ENCODE measurements around the gene CTTN. TPM values are rescaled to one million over a fixed set of nuclear protein-coding genes. Genes with fewer than 3 reads are reported as not detected.
A peak's percentile ranks its signal among the peaks of the same experiment; 100 is the strongest.

The CTTN gene
- total RNA-seq, 1 donor, result 349 TPM

DNA sequence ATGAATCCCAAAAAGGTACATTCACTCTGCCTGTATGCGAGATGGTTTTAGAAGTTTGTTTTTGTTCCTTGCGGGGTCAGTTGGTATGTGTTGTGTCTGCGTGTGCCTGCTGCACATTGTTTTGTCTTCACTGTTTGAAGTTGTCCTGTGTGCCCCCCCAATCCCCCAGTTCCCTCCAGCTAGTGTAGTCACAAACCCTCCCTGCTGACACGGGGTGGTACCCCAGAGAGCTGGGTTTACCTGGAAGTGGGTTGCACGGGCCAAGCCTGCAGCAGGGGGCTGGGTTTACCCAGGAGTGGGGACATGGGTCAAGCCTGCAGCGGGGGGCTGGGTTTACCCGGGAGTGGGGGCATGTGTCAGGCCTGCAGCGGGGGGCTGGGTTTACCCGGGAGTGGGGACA lies 22.2 kb downstream of the CTTN start:
- H3K4me3 ChIP-seq (ENCODE audit: low read depth, low read length), result no peak overlapping the region
- TF ChIP-seq, protein P1, sequence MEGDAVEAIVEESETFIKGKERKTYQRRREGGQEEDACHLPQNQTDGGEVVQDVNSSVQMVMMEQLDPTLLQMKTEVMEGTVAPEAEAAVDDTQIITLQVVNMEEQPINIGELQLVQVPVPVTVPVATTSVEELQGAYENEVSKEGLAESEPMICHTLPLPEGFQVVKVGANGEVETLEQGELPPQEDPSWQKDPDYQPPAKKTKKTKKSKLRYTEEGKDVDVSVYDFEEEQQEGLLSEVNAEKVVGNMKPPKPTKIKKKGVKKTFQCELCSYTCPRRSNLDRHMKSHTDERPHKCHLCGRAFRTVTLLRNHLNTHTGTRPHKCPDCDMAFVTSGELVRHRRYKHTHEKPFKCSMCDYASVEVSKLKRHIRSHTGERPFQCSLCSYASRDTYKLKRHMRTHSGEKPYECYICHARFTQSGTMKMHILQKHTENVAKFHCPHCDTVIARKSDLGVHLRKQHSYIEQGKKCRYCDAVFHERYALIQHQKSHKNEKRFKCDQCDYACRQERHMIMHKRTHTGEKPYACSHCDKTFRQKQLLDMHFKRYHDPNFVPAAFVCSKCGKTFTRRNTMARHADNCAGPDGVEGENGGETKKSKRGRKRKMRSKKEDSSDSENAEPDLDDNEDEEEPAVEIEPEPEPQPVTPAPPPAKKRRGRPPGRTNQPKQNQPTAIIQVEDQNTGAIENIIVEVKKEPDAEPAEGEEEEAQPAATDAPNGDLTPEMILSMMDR (IDR thresholded peaks at IDR 0.05; ENCODE audit: insufficient read depth, low read length), result no peak
- no peak for DNase-seq (ENCODE audit: low read depth)

DNA sequence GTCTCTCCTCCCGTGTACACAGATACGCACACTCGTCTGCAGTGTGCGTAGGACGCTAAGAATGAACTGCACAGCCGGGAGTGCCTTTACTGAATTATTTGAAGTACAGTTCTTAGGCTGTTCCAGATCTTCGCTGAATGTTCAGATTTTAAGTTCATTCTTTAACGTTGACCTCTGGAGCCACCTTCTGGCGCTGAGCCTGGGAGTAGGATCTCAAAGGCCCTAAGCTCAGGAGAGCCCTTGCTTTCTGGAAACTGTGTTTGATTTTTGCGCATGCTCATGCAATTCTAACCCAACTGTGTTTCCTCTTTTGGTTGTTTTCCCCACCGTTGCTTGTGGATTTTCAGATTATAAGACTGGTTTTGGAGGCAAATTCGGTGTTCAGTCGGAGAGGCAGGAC lies 22.8 kb downstream of the CTTN start:
- TF ChIP-seq, protein P1 (IDR thresholded peaks at IDR 0.05; ENCODE audit: insufficient read depth, low read length), result no peak
- no peak for DNase-seq (ENCODE audit: low read depth)
- no peak overlapping the region for H3K4me3 ChIP-seq (ENCODE audit: low read depth, low read length)

DNA sequence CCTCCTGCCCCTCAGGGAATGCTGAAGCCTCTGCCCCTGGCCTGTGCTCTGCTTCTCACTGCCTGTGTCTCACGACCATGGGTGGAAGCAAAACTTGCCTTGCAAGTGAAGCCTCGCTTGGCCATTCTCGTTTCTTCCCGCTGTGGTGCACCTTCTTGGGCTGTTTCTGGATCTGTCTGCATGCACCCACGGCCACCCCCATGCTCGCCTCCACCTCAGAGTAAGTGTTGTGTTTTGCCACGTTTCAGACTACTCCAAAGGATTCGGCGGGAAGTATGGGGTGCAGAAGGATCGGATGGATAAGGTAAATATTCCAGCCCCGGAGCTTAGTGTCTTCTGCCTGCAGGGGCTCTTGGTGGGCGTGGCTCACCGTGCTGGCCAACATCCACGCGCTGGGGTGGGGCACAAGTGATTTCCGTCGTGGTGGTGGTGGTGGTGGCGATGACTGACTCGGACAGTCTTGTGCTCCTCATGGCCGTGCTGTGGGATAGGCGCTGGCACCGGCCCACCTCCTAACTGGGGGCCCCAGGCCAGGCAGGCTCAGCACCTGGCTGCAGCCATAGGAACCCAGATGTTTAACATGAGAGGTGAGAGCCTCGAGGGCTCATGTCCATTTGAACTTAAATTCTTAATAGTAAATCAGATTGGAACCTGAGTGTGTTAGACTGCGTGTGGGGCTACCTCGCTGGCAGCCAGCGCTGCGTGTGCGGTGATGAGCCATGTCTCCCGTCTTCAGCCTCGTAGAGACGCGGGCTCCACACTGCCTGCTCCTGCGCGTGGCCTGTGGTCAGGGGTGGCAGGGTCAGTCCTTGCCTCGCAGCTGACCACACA lies 24.6 kb downstream of the CTTN start:
- H3K4me3 ChIP-seq (ENCODE audit: low read depth, low read length), result no peak overlapping the region
- no peak for DNase-seq (ENCODE audit: low read depth)
- TF ChIP-seq, protein P1 (IDR thresholded peaks at IDR 0.05; ENCODE audit: insufficient read depth, low read length), result no peak

DNA sequence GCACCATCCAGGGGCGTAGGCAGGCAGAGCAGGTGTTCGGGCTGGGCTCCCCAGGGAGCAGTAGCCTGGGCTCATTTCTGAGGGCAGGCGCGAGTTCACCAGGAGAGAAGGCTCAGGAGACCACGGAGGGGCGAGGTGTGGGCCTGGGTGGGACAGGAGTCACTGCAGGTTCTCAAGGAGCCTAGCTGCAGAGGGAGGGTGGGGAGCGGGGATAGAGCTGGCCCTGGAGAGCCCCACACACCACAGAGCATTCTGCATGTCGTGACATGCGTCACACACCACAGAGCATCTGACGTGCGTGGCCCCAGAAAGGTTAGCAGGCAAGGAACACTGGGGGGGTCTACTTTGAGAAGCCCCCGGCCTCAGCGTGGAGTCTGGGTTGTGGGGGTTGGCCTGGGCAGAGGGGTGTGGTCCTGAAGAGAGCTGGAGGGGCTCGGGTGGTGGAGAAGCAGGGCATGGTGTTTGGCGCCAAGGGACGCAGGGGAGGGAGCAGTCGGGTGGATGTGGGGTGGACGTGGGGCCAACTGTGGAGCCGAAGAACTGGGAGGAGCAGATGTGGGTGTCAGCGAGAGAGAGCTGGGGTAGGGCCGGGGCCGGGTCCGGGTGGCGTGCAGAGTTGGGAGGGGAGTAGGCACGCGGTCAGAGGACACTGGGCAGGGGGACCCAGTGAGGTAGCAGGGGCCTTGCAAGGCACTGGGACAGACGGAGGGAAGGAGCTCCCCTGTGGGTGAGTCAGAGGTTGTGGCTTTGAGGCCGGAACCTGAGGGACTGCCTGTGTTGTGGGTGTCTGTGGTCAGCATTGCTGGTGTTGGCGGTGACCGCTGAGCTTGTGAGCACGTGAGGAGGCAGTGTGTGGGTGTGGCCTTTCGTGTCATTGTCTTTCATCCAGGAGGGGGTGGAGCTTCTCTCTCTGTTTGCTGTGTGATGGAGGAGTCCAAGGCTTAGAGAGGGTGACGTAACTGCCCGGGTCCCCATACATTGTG lies 25.5 kb downstream of the CTTN start:
- TF ChIP-seq, protein P1 (IDR thresholded peaks at IDR 0.05; ENCODE audit: insufficient read depth, low read length), result no peak
- peak; percentile 70 for DNase-seq (ENCODE audit: low read depth)
- no peak overlapping the region for H3K4me3 ChIP-seq (ENCODE audit: low read depth, low read length)

DNA sequence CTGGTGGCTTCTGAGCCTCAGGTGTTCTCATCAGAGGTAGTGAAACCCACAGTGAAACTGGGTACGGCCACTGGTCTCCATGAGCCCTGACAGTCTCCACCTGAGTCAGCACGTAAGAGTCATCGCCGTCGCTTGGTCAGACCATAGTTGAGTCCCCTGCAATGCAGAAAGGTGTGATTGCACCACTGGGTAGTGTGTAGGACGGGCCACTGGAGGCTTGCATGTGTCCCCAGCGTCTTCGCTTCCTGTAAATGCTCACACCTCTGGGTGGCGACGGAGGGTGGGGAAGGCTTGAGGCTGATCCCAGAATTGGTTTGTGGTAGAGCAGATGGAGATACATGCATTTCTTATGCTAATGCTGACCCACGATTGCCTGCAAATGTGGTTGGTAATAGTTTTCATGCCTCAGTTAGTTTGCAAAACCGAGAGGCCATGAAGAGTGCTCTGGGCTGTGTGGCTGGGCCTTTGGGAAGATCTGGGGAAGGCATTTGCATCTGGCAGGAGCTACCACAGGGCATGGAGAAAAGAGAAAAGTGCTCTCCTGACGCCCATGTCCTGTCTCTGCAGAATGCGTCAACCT lies 26.5 kb downstream of the CTTN start:
- no peak for DNase-seq (ENCODE audit: low read depth)
- TF ChIP-seq, protein P1 (IDR thresholded peaks at IDR 0.05; ENCODE audit: insufficient read depth, low read length), result no peak
- H3K4me3 ChIP-seq (ENCODE audit: low read depth, low read length), result no peak overlapping the region

DNA sequence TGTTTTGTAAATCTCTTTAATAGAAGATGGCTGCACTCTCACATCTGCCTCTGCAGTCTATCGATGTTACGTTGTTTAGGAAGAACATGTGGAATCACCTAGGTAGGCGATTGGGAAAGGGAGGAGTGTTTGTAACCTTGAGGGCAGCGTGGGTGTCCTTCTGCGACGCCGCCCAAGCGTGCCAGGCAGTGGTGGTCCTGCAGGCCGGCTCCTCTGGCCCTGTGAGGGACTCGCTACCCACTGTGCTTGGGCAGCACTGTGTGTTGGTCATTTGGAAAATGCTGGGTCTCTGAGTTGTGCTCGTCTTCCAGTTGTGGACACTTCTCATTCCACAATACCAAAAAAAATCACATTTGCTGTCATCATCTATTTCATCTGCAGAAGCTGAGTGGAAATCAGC lies 29.1 kb downstream of the CTTN start:
- TF ChIP-seq, protein P1 (IDR thresholded peaks at IDR 0.05; ENCODE audit: insufficient read depth, low read length), result no peak
- DNase-seq (ENCODE audit: low read depth), result no peak

More for the DNA sequence above, 29.1 kb downstream of the CTTN start:
- no peak overlapping the region for H3K4me3 ChIP-seq (ENCODE audit: low read depth, low read length)
